Keratinocyte (primary cell): Measurements from ENCODE around the gene SIMC1.
"Not testable (repeated sequence)": the region's sequence is repeated elsewhere in the genome, so short reads cannot be mapped to it uniquely, and the experiment has no call there.

ENCODE experiments used
- EZH2 ChIP-seq: IDR thresholded peaks from one replicate; pipeline ENCODE4 v1.6.1; 2012; ENCODE audit warnings: inconsistent platforms, mild to moderate bottlenecking, low read length, moderate library complexity
- TF ChIP-seq, protein P1 (sequence below), 3 experiments: IDR thresholded peaks in 1 of 3; conservative IDR thresholded peaks in 1 of 3; optimal IDR thresholded peaks in 1 of 3; 2 replicates in 2 of 3; 3 replicates in 1 of 3; pipeline versions ENCODE3 to v1.5.1; 2011; ENCODE audit warnings: low read length in 3 of 3, mild to moderate bottlenecking in 3 of 3, moderate library complexity in 2 of 3, control low read depth in 1 of 3, inconsistent platforms in 1 of 3; ENCODE audit not compliant: insufficient read depth in 2 of 3; ENCODE audit errors: extremely low read depth in 1 of 3

DNA sequence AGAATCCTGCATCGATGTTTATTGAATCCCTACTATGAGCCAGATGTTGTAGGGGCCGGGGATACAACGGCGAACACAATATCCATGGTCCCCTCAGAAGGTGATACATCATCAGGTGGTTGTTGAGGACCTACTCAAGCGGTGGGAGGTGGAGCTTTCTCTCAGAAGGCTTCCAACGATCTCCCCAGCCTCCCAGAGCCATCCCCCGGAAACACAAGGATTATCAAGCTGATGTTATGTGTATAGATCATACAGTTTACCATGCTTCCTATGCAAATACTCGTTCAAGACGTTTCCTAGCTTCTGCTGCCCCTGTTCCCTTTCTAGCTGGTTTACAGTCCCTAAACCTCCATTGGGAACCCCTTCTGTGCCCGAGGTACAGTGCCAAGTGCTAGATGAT is 1.1 kb downstream of the SIMC1 start:
- TF ChIP-seq, protein P1, sequence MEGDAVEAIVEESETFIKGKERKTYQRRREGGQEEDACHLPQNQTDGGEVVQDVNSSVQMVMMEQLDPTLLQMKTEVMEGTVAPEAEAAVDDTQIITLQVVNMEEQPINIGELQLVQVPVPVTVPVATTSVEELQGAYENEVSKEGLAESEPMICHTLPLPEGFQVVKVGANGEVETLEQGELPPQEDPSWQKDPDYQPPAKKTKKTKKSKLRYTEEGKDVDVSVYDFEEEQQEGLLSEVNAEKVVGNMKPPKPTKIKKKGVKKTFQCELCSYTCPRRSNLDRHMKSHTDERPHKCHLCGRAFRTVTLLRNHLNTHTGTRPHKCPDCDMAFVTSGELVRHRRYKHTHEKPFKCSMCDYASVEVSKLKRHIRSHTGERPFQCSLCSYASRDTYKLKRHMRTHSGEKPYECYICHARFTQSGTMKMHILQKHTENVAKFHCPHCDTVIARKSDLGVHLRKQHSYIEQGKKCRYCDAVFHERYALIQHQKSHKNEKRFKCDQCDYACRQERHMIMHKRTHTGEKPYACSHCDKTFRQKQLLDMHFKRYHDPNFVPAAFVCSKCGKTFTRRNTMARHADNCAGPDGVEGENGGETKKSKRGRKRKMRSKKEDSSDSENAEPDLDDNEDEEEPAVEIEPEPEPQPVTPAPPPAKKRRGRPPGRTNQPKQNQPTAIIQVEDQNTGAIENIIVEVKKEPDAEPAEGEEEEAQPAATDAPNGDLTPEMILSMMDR (optimal IDR thresholded peaks at IDR 0.05 in 1 of 3, IDR thresholded peaks at IDR 0.05 in 1 of 3, conservative IDR thresholded peaks at IDR 0.05 in 1 of 3; ENCODE audit: extremely low read depth in 1 of 3, insufficient read depth in 2 of 3, low read length in 3 of 3): not testable (repeated sequence)
- TF ChIP-seq EZH2: not testable (repeated sequence)
